Measurements from ENCODE around the gene RNF220. TPM values are rescaled to one million over a fixed set of nuclear protein-coding genes. Genes with fewer than 3 reads are reported as not detected.
A peak's percentile ranks its signal among the peaks of the same experiment; 100 is the strongest.

Gene RNF220
- polyA plus RNA-seq, 1 of the 3 experiments (the other 2 are of a cell fraction) = 83.7 TPM

DNA sequence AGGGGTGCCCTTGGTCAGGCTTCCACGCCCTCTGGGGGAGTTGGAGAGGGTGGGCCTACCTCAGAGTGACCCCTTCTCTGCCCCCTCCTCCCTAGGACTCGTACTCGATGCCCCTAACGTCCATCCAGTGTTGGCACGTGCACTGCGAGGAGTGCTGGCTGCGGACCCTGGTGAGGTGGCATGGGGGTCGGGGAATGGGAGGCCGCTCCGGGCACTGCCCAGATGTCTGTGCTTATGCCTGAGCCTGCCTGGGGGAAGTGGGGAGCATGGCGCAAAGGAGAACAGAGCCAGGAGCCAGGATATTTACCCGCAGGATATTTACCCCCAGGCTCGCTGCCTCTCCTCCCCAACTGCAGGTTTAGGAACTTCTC lies 244.7 kb downstream of the RNF220 start:
- CTCF ChIA-PET = interaction anchor here (4.0 to 7.5 kb wide), 7 partner anchors 12 to 433 kb away, joined by 29 to 163 read pairs (median 54); no protein-coding TSS in a partner anchor
- Histone ChIP-seq H4K20me1 (ENCODE audit: insufficient read depth) (no peaks in the 10 kb centered on the region), H3K9me3 (no peaks in the 10 kb centered on the region), H3K4me3 (ENCODE audit: low read depth in 2 of 2, low read length in 1 of 2) (no peak overlapping the region), H3K36me3 (replicated peaks in 1 of 2; ENCODE audit: control insufficient read depth in 1 of 2, insufficient read depth in 2 of 2, low read length in 1 of 2) (peaks cover 0 to 56% of the 10 kb centered on the region in 2 experiments), H3K27me3 (ENCODE audit: insufficient read depth) (no peaks in the 10 kb centered on the region), H3K79me2 (ENCODE audit: insufficient read depth) (no peaks in the 10 kb centered on the region), H3K27ac (ENCODE audit: low read depth in 2 of 2, low read length in 1 of 2) (peak overlapping the region in 1 of 2 experiments; percentile 51; a peak in 2 of 4 replicates), H3K9me2 (no peaks in the 10 kb centered on the region), H3K9ac (no peak overlapping the region), H3K4me1 (ENCODE audit: control insufficient read depth in 1 of 2, insufficient read depth in 2 of 2, low read depth in 1 of 2, low read length in 1 of 2) (peaks cover 0 to 31% of the 10 kb centered on the region in 2 experiments; a peak in 1 of 4 replicates), H2AFZ (ENCODE audit: low read depth) (no peak overlapping the region), H3K4me2 (no peak overlapping the region), H3F3A (replicated peaks; ENCODE audit: insufficient read depth) (peaks cover 4% of the 10 kb centered on the region)
- TF ChIP-seq CTCF (IDR thresholded peaks at IDR 0.05) (no peak), POLR2AphosphoS5 (IDR thresholded peaks at IDR 0.05; ENCODE audit: low read depth, low read length) (no peak), FOXJ3 (CRISPR knock-in tag; IDR thresholded peaks at IDR 0.05) (no peak), TAF1 (IDR thresholded peaks at IDR 0.05; ENCODE audit: borderline replicate concordance, low read depth, low read length) (no peak), FOXM1 (IDR thresholded peaks at IDR 0.05; ENCODE audit: low read depth) (no peak), TEAD4 (IDR thresholded peaks at IDR 0.05; ENCODE audit: borderline replicate concordance, insufficient read depth) (no peak), NFIC (IDR thresholded peaks at IDR 0.05; ENCODE audit: borderline replicate concordance) (no peak), EP300 (IDR thresholded peaks at IDR 0.05; ENCODE audit: borderline replicate concordance in 1 of 2, low read depth in 1 of 2, low read length in 1 of 2) (no peak), JUND (IDR thresholded peaks at IDR 0.05) (no peak), RXRA (IDR thresholded peaks at IDR 0.05; ENCODE audit: borderline replicate concordance, low read depth) (no peak), TCF12 (IDR thresholded peaks at IDR 0.05) (no peak), RAD21 (IDR thresholded peaks at IDR 0.05; ENCODE audit: low read length) (no peak), FOSL2 (IDR thresholded peaks at IDR 0.05; ENCODE audit: borderline replicate concordance, low read depth) (no peak), RFX5 (IDR thresholded peaks at IDR 0.05; ENCODE audit: low read length) (no peak), SIN3A (IDR thresholded peaks at IDR 0.05; ENCODE audit: borderline replicate concordance, low read depth, low read length) (no peak), USF1 (IDR thresholded peaks at IDR 0.05; ENCODE audit: borderline replicate concordance, low read depth) (no peak)
- TF ChIP-seq, protein P1, sequence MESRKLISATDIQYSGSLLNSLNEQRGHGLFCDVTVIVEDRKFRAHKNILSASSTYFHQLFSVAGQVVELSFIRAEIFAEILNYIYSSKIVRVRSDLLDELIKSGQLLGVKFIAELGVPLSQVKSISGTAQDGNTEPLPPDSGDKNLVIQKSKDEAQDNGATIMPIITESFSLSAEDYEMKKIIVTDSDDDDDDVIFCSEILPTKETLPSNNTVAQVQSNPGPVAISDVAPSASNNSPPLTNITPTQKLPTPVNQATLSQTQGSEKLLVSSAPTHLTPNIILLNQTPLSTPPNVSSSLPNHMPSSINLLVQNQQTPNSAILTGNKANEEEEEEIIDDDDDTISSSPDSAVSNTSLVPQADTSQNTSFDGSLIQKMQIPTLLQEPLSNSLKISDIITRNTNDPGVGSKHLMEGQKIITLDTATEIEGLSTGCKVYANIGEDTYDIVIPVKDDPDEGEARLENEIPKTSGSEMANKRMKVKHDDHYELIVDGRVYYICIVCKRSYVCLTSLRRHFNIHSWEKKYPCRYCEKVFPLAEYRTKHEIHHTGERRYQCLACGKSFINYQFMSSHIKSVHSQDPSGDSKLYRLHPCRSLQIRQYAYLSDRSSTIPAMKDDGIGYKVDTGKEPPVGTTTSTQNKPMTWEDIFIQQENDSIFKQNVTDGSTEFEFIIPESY (IDR thresholded peaks at IDR 0.05; ENCODE audit: borderline replicate concordance, low read depth) = no peak
- TF ChIP-seq, protein P2, sequence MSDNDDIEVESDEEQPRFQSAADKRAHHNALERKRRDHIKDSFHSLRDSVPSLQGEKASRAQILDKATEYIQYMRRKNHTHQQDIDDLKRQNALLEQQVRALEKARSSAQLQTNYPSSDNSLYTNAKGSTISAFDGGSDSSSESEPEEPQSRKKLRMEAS (IDR thresholded peaks at IDR 0.05; ENCODE audit: low read depth) = no peak
- TF ChIP-seq, protein P3, sequence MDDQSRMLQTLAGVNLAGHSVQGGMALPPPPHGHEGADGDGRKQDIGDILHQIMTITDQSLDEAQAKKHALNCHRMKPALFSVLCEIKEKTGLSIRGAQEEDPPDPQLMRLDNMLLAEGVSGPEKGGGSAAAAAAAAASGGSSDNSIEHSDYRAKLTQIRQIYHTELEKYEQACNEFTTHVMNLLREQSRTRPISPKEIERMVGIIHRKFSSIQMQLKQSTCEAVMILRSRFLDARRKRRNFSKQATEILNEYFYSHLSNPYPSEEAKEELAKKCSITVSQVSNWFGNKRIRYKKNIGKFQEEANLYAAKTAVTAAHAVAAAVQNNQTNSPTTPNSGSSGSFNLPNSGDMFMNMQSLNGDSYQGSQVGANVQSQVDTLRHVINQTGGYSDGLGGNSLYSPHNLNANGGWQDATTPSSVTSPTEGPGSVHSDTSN (IDR thresholded peaks at IDR 0.05) = no peak
- TF ChIP-seq, protein P4, sequence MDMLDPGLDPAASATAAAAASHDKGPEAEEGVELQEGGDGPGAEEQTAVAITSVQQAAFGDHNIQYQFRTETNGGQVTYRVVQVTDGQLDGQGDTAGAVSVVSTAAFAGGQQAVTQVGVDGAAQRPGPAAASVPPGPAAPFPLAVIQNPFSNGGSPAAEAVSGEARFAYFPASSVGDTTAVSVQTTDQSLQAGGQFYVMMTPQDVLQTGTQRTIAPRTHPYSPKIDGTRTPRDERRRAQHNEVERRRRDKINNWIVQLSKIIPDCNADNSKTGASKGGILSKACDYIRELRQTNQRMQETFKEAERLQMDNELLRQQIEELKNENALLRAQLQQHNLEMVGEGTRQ (IDR thresholded peaks at IDR 0.05; ENCODE audit: borderline replicate concordance, low read depth, low read length) = no peak
- 89% methylated on average over 9 of the region's 13 CpGs for WGBS (ENCODE audit: low lambda C conversion rate)
- POLR2A ChIA-PET = interaction anchor here (1.1 to 6.0 kb wide), 4 partner anchors 13 to 46 kb away, joined by 3 to 50 read pairs (median 6); no protein-coding TSS in a partner anchor
- DNase-seq = no peak

All from SK-N-SH (cell line).